Endothelial cell (in vitro differentiated cells): ENCODE results near the gene ELMOD1. TPM values are rescaled to one million over a fixed set of nuclear protein-coding genes. Genes with fewer than 3 reads are reported as not detected.
A peak's percentile ranks its signal among the peaks of the same experiment; 100 is the strongest.
"Not testable (repeated sequence)": the region's sequence is repeated elsewhere in the genome, so short reads cannot be mapped to it uniquely, and the experiment has no call there.

Experiments
- DNase-seq: peaks from one replicate; pipeline ENCODE4 v3.0.0; 2021; ENCODE audit warnings: low spot score
- H3K27ac Mint-ChIP-seq: one replicate; pipeline ENCODE4 v1.8.0; 2021; ENCODE audit warnings: mixed read lengths, inconsistent platforms; ENCODE audit not compliant: unreplicated experiment
- H3K27me3 Mint-ChIP-seq: one replicate; pipeline ENCODE4 v1.8.0; 2021; ENCODE audit warnings: mild to moderate bottlenecking, moderate library complexity, mixed read lengths, inconsistent platforms; ENCODE audit not compliant: unreplicated experiment
- H3K36me3 Mint-ChIP-seq: one replicate; pipeline ENCODE4 v1.8.0; 2021; ENCODE audit warnings: mild to moderate bottlenecking, low read depth, mixed read lengths, inconsistent platforms; ENCODE audit not compliant: unreplicated experiment
- H3K4me1 Mint-ChIP-seq: one replicate; pipeline ENCODE4 v1.8.0; 2021; ENCODE audit warnings: mild to moderate bottlenecking, mixed read lengths, inconsistent platforms; ENCODE audit not compliant: unreplicated experiment
- H3K4me3 Mint-ChIP-seq: one replicate; pipeline ENCODE4 v1.8.0; 2021; ENCODE audit warnings: mild to moderate bottlenecking, mixed read lengths, inconsistent platforms; ENCODE audit not compliant: unreplicated experiment
- H3K9me3 Mint-ChIP-seq: one replicate; pipeline ENCODE4 v1.8.0; 2021; ENCODE audit warnings: mixed read lengths, inconsistent platforms; ENCODE audit not compliant: unreplicated experiment
- CTCF ChIP-seq: fragments of 200-600 bp; sonication (generic); IDR thresholded peaks from one replicate; pipeline ENCODE4 v1.5.0; 2021; ENCODE audit warnings: antibody characterized with exemption; ENCODE audit not compliant: unreplicated experiment
- total RNA-seq: library from RNA; stranded (reverse); fragmentation: NEBNext Ultra II Directional; extraction: Animal tissue kit (Norgen Biotek cat#: 25700); gene quantifications from one replicate; pipeline ENCODE4 v1.2.1, GENCODE V29; 2021; ENCODE audit not compliant: unreplicated experiment

The ELMOD1 gene
- total RNA-seq, 1 donor from 2014 or later: 0.51 TPM

- H3K36me3 Mint-ChIP-seq: no peaks in the 10 kb centered on the region
- peaks cover 16% of the 10 kb centered on the region for H3K4me1 Mint-ChIP-seq
- H3K27me3 Mint-ChIP-seq: peaks cover 1% of the 10 kb centered on the region
- H3K4me3 Mint-ChIP-seq: peak within 1 kb of the TSS; percentile 93
- peak within 1 kb of the TSS; percentile 79 for H3K27ac Mint-ChIP-seq
- H3K9me3 Mint-ChIP-seq: no peaks in the 10 kb centered on the region
- TF ChIP-seq CTCF: no peak
- DNase-seq: peak; percentile 71
Measured at GRCh38 chr11:107565219-107565937, 25.6 kb upstream of the ELMOD1 start, which contains the start of gene ALKBH8. Gene ALKBH8 (minus strand): TSS chr11:107565735. CDS start chr11:107560893, 4,842 bp downstream.

GRCh38 chr11:107565955-107566501 is 24.9 kb upstream of the ELMOD1 start:
- H3K4me3 Mint-ChIP-seq: peak overlapping the region; percentile 93
- not testable (repeated sequence) for H3K36me3 Mint-ChIP-seq

GRCh38 chr11:107566569-107566968 is 24.4 kb upstream of the ELMOD1 start:
- no peak for TF ChIP-seq CTCF
- H3K4me3 Mint-ChIP-seq: peak overlapping the region; percentile 93
- no peak for DNase-seq
- no peaks in the 10 kb centered on the region for H3K9me3 Mint-ChIP-seq
- peaks cover 1% of the 10 kb centered on the region for H3K27me3 Mint-ChIP-seq
- peaks cover 16% of the 10 kb centered on the region for H3K4me1 Mint-ChIP-seq
- no peaks in the 10 kb centered on the region for H3K36me3 Mint-ChIP-seq
- no peak overlapping the region for H3K27ac Mint-ChIP-seq

More at GRCh38 chr11:107565955-107566501, 24.9 kb upstream of the ELMOD1 start:
- not testable (repeated sequence) for H3K9me3 Mint-ChIP-seq, H3K27me3 Mint-ChIP-seq, DNase-seq
- Mint-ChIP-seq H3K27ac (peak overlapping the region; percentile 79), H3K4me1 (peaks cover 16% of the 10 kb centered on the region)

GRCh38 chr11:107567739-107568335 is 23.1 kb upstream of the ELMOD1 start:
- H3K4me1 Mint-ChIP-seq: peaks cover 16% of the 10 kb centered on the region
- H3K36me3 Mint-ChIP-seq: no peaks in the 10 kb centered on the region
- peaks cover 1% of the 10 kb centered on the region for H3K27me3 Mint-ChIP-seq
- no peak overlapping the region for H3K4me3 Mint-ChIP-seq
- no peaks in the 10 kb centered on the region for H3K9me3 Mint-ChIP-seq
- DNase-seq: no peak
- TF ChIP-seq CTCF: no peak
- H3K27ac Mint-ChIP-seq: no peak overlapping the region

- Mint-ChIP-seq H3K4me1 (peaks cover 11% of the 10 kb centered on the region), H3K9me3 (no peaks in the 10 kb centered on the region), H3K27ac (no peak overlapping the region), H3K4me3 (no peak overlapping the region), H3K36me3 (no peaks in the 10 kb centered on the region), H3K27me3 (peaks cover 1% of the 10 kb centered on the region)
- TF ChIP-seq CTCF: no peak
- DNase-seq: no peak
Measured at GRCh38 chr11:107570015-107570414, 20.9 kb upstream of the ELMOD1 start.
